Natural killer cell (primary cell): Measurements from ENCODE around the gene CORIN. TPM values are rescaled to one million over a fixed set of nuclear protein-coding genes. Genes with fewer than 3 reads are reported as not detected.

Source experiments
- ATAC-seq, 3 donors: fragments of 150-1000 bp in 2 of 3; fragments of 200-7000 bp in 1 of 3; cut with Tn5 transposase; 1 replicate in 1 of 3; 2 replicates in 2 of 3; pipeline ENCODE4 v1.10.0; 2021; ENCODE audit warnings: mild to moderate bottlenecking in 2 of 3, moderate library complexity in 2 of 3
- DNase-seq, 2 donors: peaks; one replicate each; pipeline versions ENCODE4 v3.0.0 to v3.0.0-alpha.2; 2013 to 2021; ENCODE audit warnings: mixed read lengths in 1 of 2
- H3K27ac ChIP-seq: one replicate; pipeline ENCODE4 v1.5.1; 2013; ENCODE audit warnings: mild to moderate bottlenecking, low read length
- H3K27me3 ChIP-seq: one replicate; pipeline ENCODE4 v1.6.1; 2013; ENCODE audit warnings: low read length; ENCODE audit not compliant: control insufficient read depth, insufficient read depth
- H3K36me3 ChIP-seq: one replicate; pipeline ENCODE4 v1.6.1; 2013; ENCODE audit warnings: low read length; ENCODE audit not compliant: control insufficient read depth, insufficient read depth
- H3K4me1 ChIP-seq: one replicate; pipeline ENCODE4 v1.6.1; 2013; ENCODE audit warnings: low read length; ENCODE audit not compliant: control insufficient read depth, insufficient read depth
- H3K4me3 ChIP-seq: one replicate; pipeline ENCODE4 v1.5.1; 2013; ENCODE audit warnings: low read length
- H3K9me3 ChIP-seq: one replicate; pipeline ENCODE4 v1.6.1; 2013; ENCODE audit warnings: low read length; ENCODE audit not compliant: control insufficient read depth, insufficient read depth
- H3K27ac Mint-ChIP-seq, 2 donors: one replicate each; pipeline ENCODE4 v1.8.0; 2022; ENCODE audit warnings: mild to moderate bottlenecking in 2 of 2, mixed read lengths in 2 of 2, moderate library complexity in 1 of 2
- H3K27me3 Mint-ChIP-seq, 2 donors: one replicate each; pipeline ENCODE4 v1.8.0; 2022; ENCODE audit warnings: low read depth in 2 of 2, mixed read lengths in 2 of 2
- H3K36me3 Mint-ChIP-seq: one replicate; pipeline ENCODE4 v1.8.0; 2022; ENCODE audit warnings: mixed read lengths
- H3K4me1 Mint-ChIP-seq, 2 donors: one replicate each; pipeline ENCODE4 v1.8.0; 2022; ENCODE audit warnings: mixed read lengths in 2 of 2
- H3K4me3 Mint-ChIP-seq: one replicate; pipeline ENCODE4 v1.8.0; 2022; ENCODE audit warnings: mild to moderate bottlenecking, moderate library complexity, mixed read lengths
- H3K9me3 Mint-ChIP-seq, 2 donors: one replicate each; pipeline ENCODE4 v1.8.0; 2022; ENCODE audit warnings: mixed read lengths in 2 of 2
- CTCF ChIP-seq: fragments of 200-600 bp; IDR thresholded peaks from one replicate; pipeline ENCODE4 v1.8.0; 2022; ENCODE audit warnings: antibody characterized with exemption
- WGBS: methylation state at CpG from one replicate; pipeline ENCODE4 v1.1.7; 2013; ENCODE audit warnings: missing lambda C conversion rate; ENCODE audit not compliant: insufficient coverage; 5-methylcytosine and 5-hydroxymethylcytosine counted together
- intact Hi-C: fragments of 100-400 bp; cut with micrococcal nuclease; formaldehyde crosslinking; loops from one replicate; pipeline ENCODE4 v1.14.2; 2022
- total RNA-seq, 4 donors: library from RNA; stranded (reverse); fragments of 120-200 nt in 1 of 4; gene quantifications; one replicate each; pipeline versions ENCODE4 v1.2.3 to v1.2.4, GENCODE V29; 2013 to 2022

The CORIN gene
- total RNA-seq, 3 donors from 2014 or later (not counting 1 experiment from before 2014, with no cell fraction given) = 0.78 TPM; not detected in 2

DNA sequence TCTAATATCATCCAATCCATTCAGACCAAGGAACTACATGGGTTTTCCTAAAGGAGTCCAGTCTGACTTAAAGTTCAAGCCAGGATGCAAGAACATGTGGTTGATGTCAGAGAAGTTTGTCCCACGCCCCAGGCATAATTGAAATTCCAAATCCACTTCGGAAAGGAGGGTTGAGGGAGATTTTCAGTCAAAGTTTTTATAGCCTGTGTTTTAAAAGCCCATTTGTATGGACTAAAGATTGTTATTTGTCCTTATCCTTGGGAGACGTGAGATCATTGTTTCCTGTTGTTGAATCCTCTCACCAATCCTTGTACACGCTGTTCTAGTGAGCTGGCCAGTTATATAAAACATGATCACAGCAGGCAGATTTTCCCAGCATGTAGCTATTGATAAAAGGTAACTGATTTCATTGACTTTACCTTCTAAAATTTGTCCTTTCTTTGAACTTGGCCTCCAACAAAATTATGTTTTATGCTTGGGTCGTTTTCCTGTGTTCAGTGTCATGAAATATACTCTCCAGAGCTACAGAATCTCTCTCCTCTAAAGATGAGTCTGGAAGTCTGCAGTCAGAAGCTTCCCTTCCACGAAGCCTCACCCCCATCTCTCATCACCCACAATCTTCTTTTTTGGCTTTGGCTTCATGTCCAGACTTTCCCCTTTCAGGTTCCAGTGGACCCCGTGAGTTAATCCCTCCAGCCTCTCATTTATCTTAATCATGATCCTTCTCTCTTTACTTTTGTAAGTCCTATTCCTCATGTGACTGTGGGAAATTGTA, 259.9 kb downstream of the CORIN start:
- H3K4me3 ChIP-seq = no peak overlapping the region
- no peak for ATAC-seq
- H3K27me3 Mint-ChIP-seq = no peaks in the 10 kb centered on the region
- H3K27me3 ChIP-seq = no peaks in the 10 kb centered on the region
- peaks cover 50% of the 10 kb centered on the region for H3K36me3 ChIP-seq
- H3K36me3 Mint-ChIP-seq = peaks cover 36% of the 10 kb centered on the region
- H3K9me3 ChIP-seq = no peaks in the 10 kb centered on the region
- H3K27ac ChIP-seq = no peak overlapping the region
- no peak for DNase-seq
- intact Hi-C loops = no loop called here
- no peaks in the 10 kb centered on the region for H3K4me1 ChIP-seq
- H3K4me3 Mint-ChIP-seq = no peak overlapping the region
- WGBS = 89% methylated on average over 7 of the region's 7 CpGs
- H3K9me3 Mint-ChIP-seq = no peaks in the 10 kb centered on the region
- H3K27ac Mint-ChIP-seq = no peak overlapping the region
- H3K4me1 Mint-ChIP-seq = no peaks in the 10 kb centered on the region
- no peak for TF ChIP-seq CTCF

GRCh38 chr4:47572981-47573380, 264.9 kb downstream of the CORIN start:
- no peak overlapping the region for H3K4me3 Mint-ChIP-seq
- Histone ChIP-seq H3K4me3 (no peak overlapping the region), H3K4me1 (no peaks in the 10 kb centered on the region), H3K9me3 (no peaks in the 10 kb centered on the region), H3K27me3 (no peaks in the 10 kb centered on the region), H3K36me3 (peaks cover 44% of the 10 kb centered on the region), H3K27ac (no peak overlapping the region)
- H3K27ac Mint-ChIP-seq = no peak overlapping the region
- DNase-seq (no peak), ATAC-seq (no peak)
- no peaks in the 10 kb centered on the region for H3K4me1 Mint-ChIP-seq
- H3K27me3 Mint-ChIP-seq = no peaks in the 10 kb centered on the region
- TF ChIP-seq CTCF = no peak
- 98% methylated on average over 3 of the region's 3 CpGs for WGBS
- H3K36me3 Mint-ChIP-seq = peaks cover 53% of the 10 kb centered on the region
- H3K9me3 Mint-ChIP-seq = no peaks in the 10 kb centered on the region
- intact Hi-C loops = no loop called here

DNA sequence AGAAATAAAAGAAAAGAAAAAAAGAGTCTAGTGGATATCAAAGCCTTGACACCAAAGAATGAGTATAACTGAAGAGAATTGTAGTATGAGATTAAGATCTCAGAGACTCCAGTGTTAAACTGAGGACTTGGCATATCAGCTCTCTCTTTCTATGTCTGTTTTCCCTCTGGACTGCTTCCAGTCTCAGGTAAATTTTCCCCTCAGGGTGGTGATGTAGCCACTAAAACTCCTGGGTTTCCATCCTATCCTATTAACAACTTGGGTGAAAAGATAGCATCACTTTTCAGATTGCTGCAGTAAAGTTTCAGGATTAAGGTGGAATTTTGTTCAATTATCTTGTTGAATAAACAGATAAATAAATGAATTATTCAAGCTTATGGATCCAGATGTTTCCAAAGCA, 267.1 kb downstream of the CORIN start:
- TF ChIP-seq CTCF = no peak
- H3K27ac ChIP-seq = no peak overlapping the region
- H3K27ac Mint-ChIP-seq = no peak overlapping the region
- ATAC-seq = no peak
- H3K9me3 ChIP-seq = no peaks in the 10 kb centered on the region
- H3K4me3 Mint-ChIP-seq = no peak overlapping the region
- intact Hi-C loops = no loop called here
- H3K36me3 Mint-ChIP-seq = peaks cover 40% of the 10 kb centered on the region
- H3K4me3 ChIP-seq = no peak overlapping the region
- H3K27me3 Mint-ChIP-seq = no peaks in the 10 kb centered on the region
- peaks cover 32% of the 10 kb centered on the region for H3K36me3 ChIP-seq
- no peaks in the 10 kb centered on the region for H3K9me3 Mint-ChIP-seq
- H3K4me1 ChIP-seq = no peaks in the 10 kb centered on the region
- no peaks in the 10 kb centered on the region for H3K27me3 ChIP-seq
- DNase-seq = no peak
- no peaks in the 10 kb centered on the region for H3K4me1 Mint-ChIP-seq

GRCh38 chr4:47567511-47567910, 270.4 kb downstream of the CORIN start:
- intact Hi-C loops = no loop called here
- Histone ChIP-seq H3K4me1 (no peaks in the 10 kb centered on the region), H3K4me3 (no peak overlapping the region), H3K9me3 (no peaks in the 10 kb centered on the region), H3K27me3 (no peaks in the 10 kb centered on the region), H3K36me3 (peaks cover 25% of the 10 kb centered on the region), H3K27ac (no peak overlapping the region)
- no peak for TF ChIP-seq CTCF
- no peaks in the 10 kb centered on the region for H3K9me3 Mint-ChIP-seq
- H3K4me3 Mint-ChIP-seq = no peak overlapping the region
- H3K27ac Mint-ChIP-seq = no peak overlapping the region
- H3K36me3 Mint-ChIP-seq = peaks cover 28% of the 10 kb centered on the region
- H3K4me1 Mint-ChIP-seq = peaks cover 5 to 6% of the 10 kb centered on the region in 2 donors
- WGBS = no CpG with 5 or more reads among the region's 1 CpG
- no peaks in the 10 kb centered on the region for H3K27me3 Mint-ChIP-seq
- ATAC-seq = no peak
- no peak for DNase-seq
